Measurements from ENCODE around the gene CCDC142. TPM values are rescaled to one million over a fixed set of nuclear protein-coding genes. Genes with fewer than 3 reads are reported as not detected.

CCDC142 gene
- polyA plus RNA-seq, 1 donor from 2014 or later, result 21.6 TPM

DNA sequence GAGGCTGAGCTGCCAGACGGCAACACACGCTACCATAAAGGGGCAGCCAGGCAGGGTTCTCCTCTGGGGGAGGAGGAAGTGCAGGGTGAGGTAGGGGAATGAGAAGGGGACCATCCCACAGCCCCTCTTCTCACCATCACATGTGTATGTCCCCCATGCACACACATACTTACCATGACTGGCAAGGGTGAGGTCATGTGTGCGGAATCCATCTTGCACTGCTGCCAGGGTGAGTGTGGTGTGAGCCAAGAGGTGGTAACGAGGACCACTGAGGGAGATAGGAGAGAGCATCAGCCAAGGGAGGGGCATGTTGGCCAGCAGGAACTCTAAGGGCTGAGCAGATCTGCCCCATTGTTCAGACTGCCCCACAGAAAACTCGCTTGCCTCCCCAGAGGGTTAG is 54.1 kb downstream of the CCDC142 start:
- TF ChIP-seq MXI1 (conservative IDR thresholded peaks at IDR 0.05; ENCODE audit: poor library complexity, severe bottlenecking) (no peak), CTCF (IDR thresholded peaks at IDR 0.05; ENCODE audit: poor library complexity, severe bottlenecking) (no peak), EP300 (conservative IDR thresholded peaks at IDR 0.05; ENCODE audit: poor library complexity, severe bottlenecking) (no peak), EZH2 (IDR thresholded peaks at IDR 0.05; ENCODE audit: borderline replicate concordance, insufficient read depth, low read length, poor library complexity, severe bottlenecking) (no peak), SMC3 (conservative IDR thresholded peaks at IDR 0.05; ENCODE audit: poor library complexity) (no peak), TAF1 (IDR thresholded peaks at IDR 0.05; ENCODE audit: low read depth) (no peak), POLR2AphosphoS5 (IDR thresholded peaks at IDR 0.05) (no peak), RAD21 (conservative IDR thresholded peaks at IDR 0.05) (no peak)
- TF ChIP-seq, protein P1, sequence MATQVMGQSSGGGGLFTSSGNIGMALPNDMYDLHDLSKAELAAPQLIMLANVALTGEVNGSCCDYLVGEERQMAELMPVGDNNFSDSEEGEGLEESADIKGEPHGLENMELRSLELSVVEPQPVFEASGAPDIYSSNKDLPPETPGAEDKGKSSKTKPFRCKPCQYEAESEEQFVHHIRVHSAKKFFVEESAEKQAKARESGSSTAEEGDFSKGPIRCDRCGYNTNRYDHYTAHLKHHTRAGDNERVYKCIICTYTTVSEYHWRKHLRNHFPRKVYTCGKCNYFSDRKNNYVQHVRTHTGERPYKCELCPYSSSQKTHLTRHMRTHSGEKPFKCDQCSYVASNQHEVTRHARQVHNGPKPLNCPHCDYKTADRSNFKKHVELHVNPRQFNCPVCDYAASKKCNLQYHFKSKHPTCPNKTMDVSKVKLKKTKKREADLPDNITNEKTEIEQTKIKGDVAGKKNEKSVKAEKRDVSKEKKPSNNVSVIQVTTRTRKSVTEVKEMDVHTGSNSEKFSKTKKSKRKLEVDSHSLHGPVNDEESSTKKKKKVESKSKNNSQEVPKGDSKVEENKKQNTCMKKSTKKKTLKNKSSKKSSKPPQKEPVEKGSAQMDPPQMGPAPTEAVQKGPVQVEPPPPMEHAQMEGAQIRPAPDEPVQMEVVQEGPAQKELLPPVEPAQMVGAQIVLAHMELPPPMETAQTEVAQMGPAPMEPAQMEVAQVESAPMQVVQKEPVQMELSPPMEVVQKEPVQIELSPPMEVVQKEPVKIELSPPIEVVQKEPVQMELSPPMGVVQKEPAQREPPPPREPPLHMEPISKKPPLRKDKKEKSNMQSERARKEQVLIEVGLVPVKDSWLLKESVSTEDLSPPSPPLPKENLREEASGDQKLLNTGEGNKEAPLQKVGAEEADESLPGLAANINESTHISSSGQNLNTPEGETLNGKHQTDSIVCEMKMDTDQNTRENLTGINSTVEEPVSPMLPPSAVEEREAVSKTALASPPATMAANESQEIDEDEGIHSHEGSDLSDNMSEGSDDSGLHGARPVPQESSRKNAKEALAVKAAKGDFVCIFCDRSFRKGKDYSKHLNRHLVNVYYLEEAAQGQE (IDR thresholded peaks at IDR 0.05; ENCODE audit: borderline replicate concordance), result no peak
- H3K36me3 ChIP-seq (ENCODE audit: insufficient read depth, low read length), result no peaks in the 10 kb centered on the region

DNA sequence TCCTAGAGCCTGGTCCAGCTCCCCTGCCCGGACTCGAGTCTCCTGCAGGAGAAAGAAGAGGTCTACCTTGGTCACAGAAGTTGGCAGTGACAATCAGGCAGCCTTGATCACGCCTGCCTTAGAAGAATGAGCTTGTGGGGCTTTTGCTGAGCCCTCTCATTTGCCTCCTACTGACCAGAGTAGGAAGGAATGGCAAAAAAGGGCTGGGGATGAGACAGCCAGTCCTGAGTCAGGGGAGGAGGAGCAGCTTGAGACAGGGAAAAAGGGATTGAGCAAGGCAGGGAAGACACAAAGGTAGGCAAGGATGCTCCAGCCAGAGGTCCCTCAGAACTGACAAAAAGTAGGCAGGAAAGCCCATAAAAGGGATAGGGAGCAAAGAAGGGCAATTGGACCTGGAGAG is 55.2 kb downstream of the CCDC142 start:
- H4K20me1 ChIP-seq (ENCODE audit: insufficient read depth), result no peaks in the 10 kb centered on the region
- H3F3A ChIP-seq (ENCODE audit: insufficient read depth, low read length, poor library complexity, severe bottlenecking), result no peaks in the 10 kb centered on the region
- H3K79me2 ChIP-seq (replicated peaks; ENCODE audit: insufficient read depth, low read length), result no peaks in the 10 kb centered on the region

More for the DNA sequence above, 54.1 kb downstream of the CCDC142 start:
- no peaks in the 10 kb centered on the region for H3K9me3 ChIP-seq (ENCODE audit: low read length)
- no peaks in the 10 kb centered on the region for H3K79me2 ChIP-seq (replicated peaks; ENCODE audit: insufficient read depth, low read length)
- no peaks in the 10 kb centered on the region for H3K27me3 ChIP-seq (ENCODE audit: insufficient read depth, low read depth, low read length)
- H3K4me3 ChIP-seq (ENCODE audit: low read length), result no peak overlapping the region
- no peak overlapping the region for H2AFZ ChIP-seq (ENCODE audit: low read depth, low read length)
- H3K4me2 ChIP-seq (ENCODE audit: low read length), result no peak overlapping the region
- H3K9ac ChIP-seq (ENCODE audit: low read length), result no peak overlapping the region
- H3K27ac ChIP-seq (ENCODE audit: low read length), result no peak overlapping the region
- H3K9me2 ChIP-seq (ENCODE audit: insufficient read depth, low read length), result no peaks in the 10 kb centered on the region
- H3F3A ChIP-seq (ENCODE audit: insufficient read depth, low read length, poor library complexity, severe bottlenecking), result no peaks in the 10 kb centered on the region
- H4K20me1 ChIP-seq (ENCODE audit: insufficient read depth), result no peaks in the 10 kb centered on the region

More for the DNA sequence above, 55.2 kb downstream of the CCDC142 start:
- no peak for TF ChIP-seq SMC3 (conservative IDR thresholded peaks at IDR 0.05; ENCODE audit: poor library complexity)
- no peak for TF ChIP-seq MXI1 (conservative IDR thresholded peaks at IDR 0.05; ENCODE audit: poor library complexity, severe bottlenecking)
- no peak for TF ChIP-seq EP300 (conservative IDR thresholded peaks at IDR 0.05; ENCODE audit: poor library complexity, severe bottlenecking)
- TF ChIP-seq, protein P1 (IDR thresholded peaks at IDR 0.05; ENCODE audit: borderline replicate concordance), result no peak
- H3K4me2 ChIP-seq (ENCODE audit: low read length), result no peak overlapping the region
- H3K4me3 ChIP-seq (ENCODE audit: low read length), result no peak overlapping the region
- no peaks in the 10 kb centered on the region for H3K27me3 ChIP-seq (ENCODE audit: insufficient read depth, low read depth, low read length)
- H2AFZ ChIP-seq (ENCODE audit: low read depth, low read length), result no peak overlapping the region
- H3K9me2 ChIP-seq (ENCODE audit: insufficient read depth, low read length), result no peaks in the 10 kb centered on the region
- no peak overlapping the region for H3K27ac ChIP-seq (ENCODE audit: low read length)
- H3K9ac ChIP-seq (ENCODE audit: low read length), result no peak overlapping the region
- no peaks in the 10 kb centered on the region for H3K36me3 ChIP-seq (ENCODE audit: insufficient read depth, low read length)
- no peaks in the 10 kb centered on the region for H3K9me3 ChIP-seq (ENCODE audit: low read length)
